GM21447 (cell line): ENCODE data around the gene MPP1.

ENCODE experiments used
- ATAC-seq: cut with Tn5 transposase; IDR thresholded peaks from one replicate; pipeline ENCODE4 v1.9.1; 2021; ENCODE audit not compliant: unreplicated experiment

MPP1 gene

DNA sequence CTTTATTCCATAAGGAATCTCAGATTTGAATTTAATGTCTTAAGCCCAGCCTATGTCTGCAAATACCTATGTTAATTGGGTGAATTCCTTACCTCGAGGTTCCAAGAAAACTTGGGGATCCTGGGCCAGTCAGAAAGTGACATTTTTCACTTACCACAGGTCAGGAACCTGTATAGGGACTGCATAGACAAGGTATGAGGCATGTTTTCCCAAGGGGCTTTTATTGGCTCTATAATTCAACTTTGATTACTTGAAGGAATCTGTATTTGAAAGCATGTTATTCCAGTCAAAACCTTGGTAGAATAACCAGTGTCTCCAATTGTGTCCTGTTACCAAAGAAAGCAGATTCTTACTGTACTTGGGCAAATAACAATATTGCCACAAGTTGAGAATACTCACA, 8.5 kb upstream of the MPP1 start:
- ATAC-seq, result no peak

DNA sequence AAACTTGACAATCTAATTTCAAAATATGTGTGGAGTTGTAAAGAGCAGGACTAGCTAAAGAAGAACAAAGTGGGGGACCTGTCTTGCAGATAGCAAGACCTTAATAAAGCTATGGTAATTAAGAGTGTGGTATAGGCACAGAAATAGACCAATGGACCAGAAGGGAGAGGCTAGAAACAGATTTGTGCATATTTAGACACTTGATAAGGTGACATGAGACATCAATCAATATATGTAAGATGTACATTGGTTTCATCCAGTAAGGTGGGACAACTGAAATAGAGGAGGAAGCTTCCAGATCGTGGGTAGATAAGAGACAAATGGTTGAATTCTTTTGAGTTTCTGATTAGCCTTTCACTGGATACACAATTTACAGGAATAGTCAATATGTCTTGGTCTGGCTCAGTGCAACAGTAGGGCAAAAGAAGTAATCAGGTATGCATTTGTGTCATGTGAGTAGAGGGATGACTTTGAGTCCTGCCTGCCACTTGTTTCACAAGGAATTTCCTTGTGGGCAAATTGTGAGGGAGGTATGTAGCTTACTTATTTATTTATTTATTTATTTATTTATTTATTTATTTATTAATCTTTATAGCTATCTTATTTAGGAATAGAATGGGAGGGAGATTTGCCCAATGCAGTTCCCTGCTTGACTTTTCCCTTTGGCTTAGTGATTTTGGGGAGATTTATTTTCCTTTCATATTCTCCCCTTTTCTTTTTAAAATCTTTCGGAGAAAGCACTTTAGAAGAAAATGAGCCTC, 7.2 kb upstream of the MPP1 start:
- ATAC-seq, result no peak

DNA sequence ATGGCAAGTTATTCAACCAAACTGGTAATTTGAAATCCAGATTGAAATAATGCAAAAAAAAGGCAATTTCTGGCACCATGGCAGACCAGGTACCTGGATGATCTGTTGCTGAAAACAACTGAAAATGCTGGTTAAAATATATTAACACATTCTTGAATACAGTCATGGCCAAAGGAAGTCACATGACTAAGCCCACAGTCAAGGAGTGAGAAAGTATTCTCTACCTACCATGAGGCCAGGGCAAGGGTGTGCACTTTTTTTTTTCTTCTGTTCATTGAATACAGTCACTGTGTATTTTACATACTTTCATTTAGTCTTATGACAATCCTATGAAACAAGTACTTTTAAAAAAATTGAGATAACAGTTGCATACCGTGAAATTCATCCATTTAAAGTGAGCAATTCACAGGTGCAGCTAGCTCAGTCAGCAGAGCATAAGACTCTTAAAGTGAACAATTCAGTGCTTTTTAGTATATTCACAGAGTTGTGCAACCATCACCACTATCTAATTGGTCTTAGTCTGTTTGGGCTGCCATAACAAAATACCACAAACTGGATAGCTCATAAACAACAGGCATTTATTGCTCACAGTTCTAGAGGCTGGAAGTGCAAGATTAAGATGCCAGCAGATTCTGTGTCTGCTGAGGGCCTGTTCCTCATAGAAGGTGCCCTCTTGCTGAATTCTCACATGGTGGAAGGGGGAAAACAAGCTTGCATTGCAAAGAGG, 4.8 kb upstream of the MPP1 start:
- no peak for ATAC-seq

DNA sequence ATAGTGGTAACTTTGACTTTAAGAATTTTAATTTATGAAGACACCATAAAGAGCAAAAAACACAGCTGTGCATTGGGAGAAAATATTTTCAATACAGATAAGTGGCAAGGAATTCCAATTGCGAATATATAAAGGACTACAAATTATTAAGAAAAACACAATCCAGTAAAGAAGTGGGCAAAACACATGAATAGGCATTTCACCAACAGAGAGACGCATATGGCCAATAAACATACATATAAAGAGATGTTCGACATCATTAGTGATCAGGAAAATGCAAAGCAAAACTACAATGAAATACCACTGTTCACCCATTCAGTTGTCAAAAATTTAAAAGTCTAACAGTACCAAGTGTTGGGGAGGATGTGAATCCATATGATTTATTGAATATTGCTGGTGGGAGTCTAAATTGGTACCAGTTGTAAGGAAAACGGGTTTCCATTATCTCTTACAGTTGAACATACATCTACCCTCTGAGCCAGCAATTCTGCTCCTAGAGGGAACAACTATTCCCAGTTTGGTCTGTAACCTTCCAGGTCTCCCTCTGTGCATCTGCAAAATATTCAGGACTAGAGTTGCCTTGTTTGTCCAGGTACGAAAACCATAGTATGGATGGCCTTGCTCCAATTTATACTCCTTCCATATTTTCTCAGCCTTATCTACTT, 1.7 kb upstream of the MPP1 start:
- no peak for ATAC-seq

DNA sequence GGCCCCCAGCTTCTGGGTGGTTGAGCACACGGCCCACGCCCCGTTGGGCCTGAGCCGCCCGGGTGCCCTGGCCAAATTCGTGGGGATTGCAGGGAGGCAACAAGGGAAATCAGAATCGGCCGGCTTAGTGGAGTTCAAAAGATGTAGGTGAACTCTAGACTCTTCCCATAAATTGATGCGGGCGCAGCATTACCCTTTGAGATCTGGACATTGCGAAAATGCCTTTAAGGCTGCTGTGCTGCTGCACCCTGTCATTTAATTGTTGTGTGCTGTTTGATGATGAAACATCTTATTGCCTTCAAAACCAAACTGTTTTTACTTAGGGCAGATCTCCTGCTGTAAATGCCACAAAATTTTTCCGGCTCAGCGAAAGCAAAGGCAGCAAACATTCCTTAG, 409 bp upstream of the MPP1 start:
- no peak for ATAC-seq

DNA sequence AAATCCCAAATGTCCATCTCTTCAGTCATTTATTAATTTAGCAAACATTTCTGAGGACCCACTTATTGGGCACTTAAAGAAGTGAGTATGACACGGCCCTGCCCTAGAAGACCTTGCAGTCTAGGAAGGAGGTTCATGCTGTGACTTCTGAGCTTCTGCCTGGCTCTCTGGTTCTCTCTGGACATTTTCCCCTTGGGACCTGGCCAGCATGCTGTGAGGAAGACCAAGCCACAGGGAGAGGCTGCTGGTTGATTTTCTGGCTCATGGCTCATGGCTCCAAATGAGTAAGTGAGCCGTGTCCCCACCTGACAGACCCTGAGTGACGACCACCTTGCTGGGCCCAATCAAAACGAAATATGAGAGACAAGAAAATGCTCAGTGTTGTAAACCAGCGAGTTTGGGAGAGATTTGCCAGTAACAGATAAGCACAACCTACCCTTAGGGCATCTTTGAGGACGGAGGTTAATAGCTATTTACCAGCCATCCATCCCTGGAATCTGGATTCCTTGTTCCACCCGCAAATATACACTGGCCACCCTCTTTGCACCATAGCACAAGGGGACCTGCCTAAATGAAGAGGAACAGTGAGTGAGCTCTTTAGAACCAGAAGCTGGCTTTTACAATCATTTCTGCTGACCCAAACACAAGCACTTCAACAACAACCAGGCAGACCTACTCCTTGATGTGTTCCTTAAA, 876 bp downstream of the MPP1 start:
- ATAC-seq, result no peak

DNA sequence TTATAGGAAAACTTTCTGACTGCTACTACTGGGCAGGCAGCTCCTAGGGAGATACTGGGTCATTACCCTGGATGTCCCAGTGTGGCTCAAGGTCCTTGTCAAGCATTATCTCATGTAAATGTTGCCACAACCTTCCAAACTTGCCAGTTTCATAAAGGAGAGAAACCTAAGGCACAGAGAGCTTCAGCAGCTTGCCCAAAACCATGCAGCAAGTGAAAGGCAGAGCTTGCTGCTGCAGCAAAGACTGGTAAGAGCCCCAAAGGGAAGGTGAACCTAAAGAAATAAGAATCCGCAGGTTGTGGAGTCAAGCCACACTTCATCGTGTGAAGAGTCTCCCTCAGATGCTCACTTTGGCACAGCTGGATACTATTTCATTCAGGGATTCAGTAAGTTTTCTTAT, 2.3 kb downstream of the MPP1 start:
- ATAC-seq, result no peak

DNA sequence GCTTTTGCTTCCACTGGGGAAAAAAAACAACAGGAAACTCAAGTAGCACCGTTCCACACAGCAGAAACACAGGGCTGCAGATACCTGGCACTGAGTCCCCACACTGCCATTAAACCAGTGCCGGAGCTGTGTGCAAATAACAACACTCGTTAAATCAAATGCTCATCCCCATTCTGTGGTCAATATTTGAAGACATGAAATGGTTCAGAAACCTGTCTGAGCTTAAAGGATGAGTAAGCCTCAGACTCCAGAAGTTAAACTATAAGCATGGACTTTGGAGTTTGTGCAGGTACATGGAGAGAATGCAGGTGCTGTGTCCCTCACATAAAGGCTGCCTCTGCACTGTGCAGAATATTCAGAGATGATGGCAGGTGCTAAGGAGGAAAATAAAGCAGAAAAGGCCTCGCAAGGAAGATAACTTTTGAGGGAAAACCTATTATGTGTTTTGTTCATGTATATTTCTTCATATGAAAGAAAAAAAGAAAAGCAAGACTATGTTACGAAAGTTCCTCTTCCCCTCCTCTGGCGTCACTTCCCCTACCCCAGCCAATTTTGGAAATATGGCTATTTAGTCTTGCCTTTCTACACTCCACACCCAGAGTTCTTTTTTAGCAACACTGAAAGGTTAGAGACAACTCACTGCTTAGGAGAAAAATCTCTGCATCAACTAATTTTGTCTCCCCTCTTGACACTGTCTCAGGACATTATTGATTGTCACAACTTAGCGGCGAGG, 4.6 kb downstream of the MPP1 start:
- ATAC-seq, result no peak

DNA sequence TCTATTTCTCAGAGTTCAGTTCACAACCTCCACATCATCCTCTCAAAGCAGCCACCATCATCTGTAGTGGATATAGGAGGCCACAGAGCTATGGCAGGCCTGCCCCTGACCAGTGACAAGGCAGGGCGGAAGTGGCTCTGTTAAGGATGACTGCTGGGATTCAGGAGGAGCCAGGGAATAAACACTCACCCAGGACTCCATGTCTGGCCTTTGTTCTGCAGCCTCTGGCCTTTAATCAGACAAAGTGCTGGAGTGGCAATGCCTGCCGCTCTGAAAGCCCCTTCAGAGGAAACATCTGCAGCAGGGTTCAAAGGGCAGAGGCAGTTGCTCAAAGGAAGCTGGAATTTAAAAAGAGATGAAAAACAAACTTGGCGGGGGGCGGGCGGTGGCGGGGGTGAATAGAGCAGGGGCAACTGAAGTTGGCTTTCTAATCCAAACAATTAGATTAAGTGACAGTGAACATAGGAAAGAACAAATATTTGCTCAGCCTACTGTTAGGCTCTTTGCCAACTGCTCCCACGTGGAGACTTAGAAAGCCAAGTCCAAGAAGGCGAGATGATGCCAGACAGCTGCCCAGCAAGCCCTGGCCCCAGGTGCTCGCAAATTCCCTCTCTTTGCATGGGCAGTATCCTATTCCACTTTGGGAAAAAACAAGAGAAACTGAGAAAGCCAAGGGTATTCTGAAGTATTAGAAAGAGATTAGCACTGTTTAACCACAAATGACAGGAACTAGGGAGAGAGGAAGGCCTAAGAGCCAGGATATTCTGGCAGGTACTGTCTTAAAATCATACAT, 5.5 kb downstream of the MPP1 start:
- ATAC-seq, result no peak

DNA sequence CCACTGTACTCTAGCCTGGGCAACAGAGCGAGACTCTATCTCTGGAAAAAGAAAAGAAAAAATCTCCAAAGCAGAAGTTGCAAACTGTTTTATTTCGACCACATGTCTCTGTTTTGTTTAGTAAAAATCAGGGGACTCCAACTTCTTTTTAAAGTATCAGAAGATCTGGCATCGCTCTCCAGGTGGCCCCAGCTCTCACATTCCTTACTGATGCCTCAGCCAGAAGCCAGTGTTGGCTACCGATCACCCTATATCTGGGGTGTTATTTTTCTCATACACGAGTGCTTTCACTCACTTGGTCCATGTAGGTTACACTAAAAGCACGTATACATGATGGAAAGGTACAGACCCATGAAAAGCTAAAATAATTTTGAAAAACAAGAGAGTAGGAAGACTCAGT, 8.3 kb downstream of the MPP1 start:
- no peak for ATAC-seq

DNA sequence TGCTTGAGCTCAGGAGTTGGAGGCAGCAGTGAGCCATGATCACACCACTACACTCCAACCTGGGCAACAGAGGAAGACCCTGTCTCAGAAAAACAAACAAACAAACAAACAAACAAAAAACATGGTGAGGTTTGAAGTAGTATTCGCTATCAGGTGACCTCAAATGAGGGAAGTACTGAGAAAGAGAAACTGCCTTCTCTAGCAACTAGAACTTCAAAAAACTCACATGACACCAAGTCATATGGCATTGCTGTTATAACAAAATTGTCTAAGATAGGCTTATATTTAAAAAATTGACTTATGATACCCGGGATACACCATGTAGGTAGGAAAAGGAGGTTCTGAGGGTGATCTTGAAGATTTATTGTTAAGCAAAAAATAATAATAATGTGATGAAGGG, 10.3 kb downstream of the MPP1 start:
- no peak for ATAC-seq

DNA sequence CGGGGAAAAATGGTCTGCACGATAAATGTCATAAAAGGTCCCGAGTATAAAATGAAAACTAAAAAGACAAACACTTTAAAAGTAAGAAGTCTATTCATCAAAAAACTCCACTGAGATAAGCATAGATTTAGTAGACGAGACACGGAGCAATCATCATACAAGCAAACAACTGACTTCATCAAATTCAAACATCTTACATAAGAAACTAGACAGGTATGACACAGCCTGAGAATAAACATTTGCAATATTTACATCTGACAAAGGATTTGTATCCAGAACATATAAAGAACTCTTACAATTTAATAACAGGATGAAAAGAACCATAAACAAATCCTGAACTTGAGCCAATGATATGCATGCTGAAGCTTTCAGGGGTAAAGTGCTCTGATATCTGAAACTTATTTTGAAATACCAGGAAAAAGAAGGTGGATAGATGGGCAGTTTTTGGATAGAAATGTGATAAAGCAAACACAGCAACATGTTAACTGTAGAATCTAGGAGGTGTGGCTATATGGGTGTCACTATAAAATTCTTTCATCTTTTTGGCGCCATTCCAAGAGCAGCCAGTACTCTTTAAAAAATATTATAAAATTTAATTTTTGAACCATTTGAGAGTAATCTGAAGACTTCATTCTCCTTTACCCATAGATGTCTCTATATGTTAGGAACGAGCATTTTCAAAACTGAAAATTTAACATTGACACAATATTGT, 12.0 kb downstream of the MPP1 start:
- ATAC-seq, result no peak

DNA sequence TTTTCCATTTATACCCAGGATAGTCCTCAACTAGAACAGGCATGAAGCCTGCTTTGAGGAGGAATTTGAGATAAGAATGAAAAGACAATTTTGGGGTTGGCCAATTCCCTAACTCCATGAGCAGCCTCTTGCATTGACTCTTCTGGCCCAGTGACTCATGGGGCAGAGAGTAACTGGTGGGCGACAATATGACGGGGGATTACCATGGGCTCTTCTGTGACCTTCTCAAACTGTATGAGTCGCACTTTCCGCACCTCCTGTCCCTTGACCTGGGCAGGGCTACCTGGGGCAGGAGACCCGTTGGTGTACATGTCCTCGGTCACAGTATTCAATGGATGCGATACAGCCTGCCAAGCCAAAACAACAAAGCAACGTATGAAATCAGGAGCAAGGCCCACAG, 13.3 kb downstream of the MPP1 start:
- no peak for ATAC-seq

DNA sequence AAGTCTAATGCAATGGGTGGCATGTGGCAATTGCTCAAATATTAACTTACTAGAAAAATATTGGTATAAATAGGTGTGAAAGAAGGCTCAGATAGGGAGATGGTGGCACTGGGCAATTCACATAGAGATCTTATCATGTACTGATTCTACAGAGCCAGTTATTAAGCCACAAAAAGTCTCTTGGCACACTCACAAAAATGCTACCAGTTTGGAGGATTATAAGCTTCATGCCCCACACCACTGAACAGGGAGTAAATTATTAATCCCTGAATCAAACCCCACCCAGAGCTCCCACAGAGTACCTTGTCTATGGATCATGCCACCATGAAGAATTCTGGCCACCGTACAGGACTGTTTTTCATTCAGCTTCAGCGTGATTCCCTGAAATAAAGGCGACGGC, 13.8 kb downstream of the MPP1 start:
- no peak for ATAC-seq

DNA sequence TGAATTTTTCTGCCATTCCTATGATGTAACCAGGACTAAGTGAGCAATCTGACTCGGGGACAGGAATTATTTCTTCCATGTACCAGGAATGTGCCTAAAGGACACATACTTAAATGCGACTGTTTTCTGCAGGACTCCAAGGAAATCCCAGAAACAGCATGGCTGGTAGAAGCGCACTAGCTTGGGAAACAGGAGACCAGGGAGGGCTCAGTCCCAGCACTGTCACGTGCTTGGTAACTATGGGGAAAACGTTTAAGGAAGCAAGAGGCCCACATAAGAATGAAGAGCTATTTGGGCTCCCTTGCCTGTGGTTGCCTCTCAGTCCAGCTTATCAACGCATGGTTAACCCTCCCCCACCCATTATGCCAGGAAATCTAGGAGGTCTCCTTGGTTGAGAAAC, 19.6 kb downstream of the MPP1 start:
- ATAC-seq, result no peak

DNA sequence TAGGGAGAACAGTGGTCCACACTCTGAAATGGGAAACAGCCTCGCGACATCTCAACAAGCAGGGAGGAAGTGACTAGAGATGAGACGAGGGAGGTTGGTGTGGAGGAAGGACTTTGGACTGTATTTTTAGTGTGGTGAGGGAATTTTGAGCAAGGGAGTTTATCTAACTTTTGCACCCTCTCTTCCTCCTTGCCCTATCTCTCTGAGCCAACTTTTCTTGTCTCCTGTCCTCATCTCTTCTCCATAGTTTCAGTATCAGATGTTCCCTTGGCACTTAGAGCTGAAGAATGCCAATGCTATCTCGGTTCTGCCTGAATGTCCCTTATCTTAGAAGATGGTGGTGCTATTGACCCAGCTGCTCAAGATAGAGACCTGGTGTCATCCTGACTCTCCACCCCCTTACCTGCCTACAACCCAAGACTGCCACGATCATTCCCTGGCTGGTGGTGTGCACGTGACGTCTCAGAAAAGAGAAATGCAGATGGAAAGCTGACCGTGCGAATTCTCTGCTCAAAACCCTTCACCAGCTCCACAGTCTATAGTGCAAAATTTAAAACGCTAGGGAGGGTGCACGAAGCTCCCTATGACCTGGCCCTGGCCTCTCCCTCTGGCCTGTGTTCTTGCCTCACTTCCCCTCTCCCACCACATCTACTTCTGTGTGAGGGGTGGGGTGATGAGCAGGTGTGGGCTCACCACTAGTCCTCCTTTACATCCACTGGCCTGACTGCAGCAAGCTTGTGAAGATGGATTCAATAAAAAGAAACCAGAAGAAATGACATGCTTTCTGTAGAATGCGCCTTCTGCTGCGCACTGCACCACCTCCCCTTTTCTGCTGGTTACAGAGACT, 20.9 kb downstream of the MPP1 start:
- ATAC-seq, result no peak

DNA sequence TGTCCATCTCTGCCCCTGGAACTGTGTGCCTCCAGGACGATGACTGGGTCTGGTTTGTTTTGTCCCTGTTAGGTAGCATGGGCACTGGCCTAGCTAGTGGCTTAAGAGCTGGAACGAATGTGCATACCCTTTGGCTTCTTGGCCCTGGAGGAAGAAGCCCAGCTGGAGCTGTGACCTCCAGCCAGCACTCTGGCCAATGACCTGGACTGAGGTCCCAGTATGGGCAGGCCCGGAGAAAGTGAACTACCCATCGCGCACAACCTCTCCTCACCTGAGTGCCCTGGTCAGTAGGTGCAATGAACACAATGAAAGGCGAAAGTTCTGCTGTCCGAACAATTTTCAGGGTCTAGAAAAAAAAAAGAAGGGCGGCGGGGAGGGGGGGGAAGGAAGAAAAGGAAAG, 24.3 kb downstream of the MPP1 start:
- ATAC-seq, result no peak

DNA sequence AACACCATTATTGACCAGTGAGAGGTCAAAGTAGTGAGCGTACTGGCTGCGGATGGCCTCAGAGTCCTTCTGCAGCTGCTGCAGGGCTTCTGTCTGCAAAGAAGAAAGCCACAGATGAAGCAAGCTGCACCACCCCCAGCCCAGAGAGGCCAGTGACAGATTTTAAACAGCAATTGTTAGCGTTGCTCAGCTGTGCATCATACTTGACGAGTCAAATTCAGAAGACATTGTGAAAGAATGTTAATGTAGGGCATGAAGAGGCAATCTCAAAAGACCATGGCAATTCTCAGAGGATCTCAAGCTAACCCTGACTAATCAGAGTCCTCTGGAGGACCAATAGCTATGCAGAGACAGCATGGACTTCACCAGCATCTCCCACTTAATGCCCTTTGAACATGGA, 26.0 kb downstream of the MPP1 start:
- no peak for ATAC-seq

DNA sequence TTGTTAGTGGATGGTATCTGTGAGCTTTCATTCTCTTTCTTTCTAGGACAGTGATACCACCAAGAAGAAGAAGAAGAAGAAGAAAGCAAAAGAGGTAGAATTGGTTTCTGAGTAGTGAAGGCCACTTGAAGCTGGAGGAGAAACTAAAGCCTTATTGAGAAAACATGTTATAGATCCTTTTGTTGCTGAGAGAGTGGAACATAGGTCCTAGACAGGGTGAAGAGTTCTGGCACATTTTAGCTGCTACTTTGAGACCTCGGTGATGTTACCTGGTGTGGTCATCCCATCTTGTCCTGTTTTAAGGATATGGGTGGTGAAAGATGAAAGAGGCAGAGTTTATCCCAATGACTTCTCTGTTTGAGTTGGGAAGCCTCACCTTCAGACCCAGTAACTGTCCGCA, 28.5 kb downstream of the MPP1 start:
- ATAC-seq, result no peak
